Nephron progenitor cell (in vitro differentiated cells): ENCODE measurements around the gene FIBCD1.

Experiments used
- DNase-seq: peaks from one replicate; pipeline ENCODE4 v3.0.0; 2021
- H3K27ac Mint-ChIP-seq: 2 replicates; pipeline ENCODE4 v1.8.0; 2021; ENCODE audit warnings: mild to moderate bottlenecking, moderate library complexity, mixed read lengths
- H3K27me3 Mint-ChIP-seq: 2 replicates; pipeline ENCODE4 v1.8.0; 2021; ENCODE audit warnings: mild to moderate bottlenecking, low read depth, mixed read lengths; ENCODE audit not compliant: poor library complexity
- H3K36me3 Mint-ChIP-seq: 2 replicates; pipeline ENCODE4 v1.8.0; 2021; ENCODE audit warnings: low read depth, mixed read lengths
- H3K4me1 Mint-ChIP-seq: 2 replicates; pipeline ENCODE4 v1.8.0; 2021; ENCODE audit warnings: mixed read lengths
- H3K4me3 Mint-ChIP-seq: 2 replicates; pipeline ENCODE4 v1.8.0; 2021; ENCODE audit warnings: mild to moderate bottlenecking, moderate library complexity, mixed read lengths
- H3K9me3 Mint-ChIP-seq: 2 replicates; pipeline ENCODE4 v1.8.0; 2021; ENCODE audit warnings: mild to moderate bottlenecking, moderate library complexity, mixed read lengths
- CTCF ChIP-seq: fragments of 200-600 bp; sonication (generic); IDR thresholded peaks from 2 replicates; pipeline ENCODE4 v1.5.0; 2021; ENCODE audit warnings: antibody characterized with exemption

FIBCD1 gene

GRCh38 chr9:130900701-130901497 lies 38.1 kb downstream of the FIBCD1 start:
- H3K9me3 Mint-ChIP-seq = no peaks in the 10 kb centered on the region
- DNase-seq = no peak
- H3K27ac Mint-ChIP-seq = no peak overlapping the region
- peaks cover under 1% of the 10 kb centered on the region for H3K4me1 Mint-ChIP-seq
- H3K4me3 Mint-ChIP-seq = no peak overlapping the region
- TF ChIP-seq CTCF = no peak
- H3K36me3 Mint-ChIP-seq = no peaks in the 10 kb centered on the region
- peaks cover 23% of the 10 kb centered on the region for H3K27me3 Mint-ChIP-seq

- no peak for DNase-seq
- Mint-ChIP-seq H3K36me3 (no peaks in the 10 kb centered on the region), H3K9me3 (no peaks in the 10 kb centered on the region), H3K4me3 (no peak overlapping the region), H3K4me1 (peaks cover 13% of the 10 kb centered on the region), H3K27me3 (peaks cover 16% of the 10 kb centered on the region), H3K27ac (no peak overlapping the region)
- no peak for TF ChIP-seq CTCF
Measured at GRCh38 chr9:130899051-130899748, 39.8 kb downstream of the FIBCD1 start.

GRCh38 chr9:130898552-130898852 lies 40.5 kb downstream of the FIBCD1 start:
- no peak for TF ChIP-seq CTCF
- Mint-ChIP-seq H3K4me1 (peaks cover 18% of the 10 kb centered on the region), H3K27ac (no peak overlapping the region), H3K36me3 (no peaks in the 10 kb centered on the region), H3K4me3 (no peak overlapping the region), H3K9me3 (no peaks in the 10 kb centered on the region), H3K27me3 (peaks cover 16% of the 10 kb centered on the region)
- no peak for DNase-seq

- no peak for TF ChIP-seq CTCF
- Mint-ChIP-seq H3K27ac (no peak overlapping the region), H3K4me1 (peaks cover 23% of the 10 kb centered on the region), H3K27me3 (peaks cover 16% of the 10 kb centered on the region), H3K4me3 (no peak overlapping the region), H3K36me3 (no peaks in the 10 kb centered on the region), H3K9me3 (no peaks in the 10 kb centered on the region)
- DNase-seq = no peak
Measured at GRCh38 chr9:130897848-130898551, 41.0 kb downstream of the FIBCD1 start.

- no peak for TF ChIP-seq CTCF
- Mint-ChIP-seq H3K27ac (no peak overlapping the region), H3K36me3 (no peaks in the 10 kb centered on the region)
Measured at GRCh38 chr9:130897105-130897751, 41.8 kb downstream of the FIBCD1 start.

More at GRCh38 chr9:130897105-130897751, 41.8 kb downstream of the FIBCD1 start:
- no peak for DNase-seq
- no peak overlapping the region for H3K4me3 Mint-ChIP-seq
- H3K9me3 Mint-ChIP-seq = no peaks in the 10 kb centered on the region
- H3K4me1 Mint-ChIP-seq = peaks cover 25% of the 10 kb centered on the region
- peaks cover 14% of the 10 kb centered on the region for H3K27me3 Mint-ChIP-seq
